GM19395 (cell line): ENCODE data around the gene SYTL1.

Experiments
- ATAC-seq: cut with Tn5 transposase; IDR thresholded peaks from one replicate; pipeline ENCODE4 v1.9.1; 2021; ENCODE audit warnings: mild to moderate bottlenecking, moderate library complexity; ENCODE audit not compliant: unreplicated experiment

SYTL1 gene

DNA sequence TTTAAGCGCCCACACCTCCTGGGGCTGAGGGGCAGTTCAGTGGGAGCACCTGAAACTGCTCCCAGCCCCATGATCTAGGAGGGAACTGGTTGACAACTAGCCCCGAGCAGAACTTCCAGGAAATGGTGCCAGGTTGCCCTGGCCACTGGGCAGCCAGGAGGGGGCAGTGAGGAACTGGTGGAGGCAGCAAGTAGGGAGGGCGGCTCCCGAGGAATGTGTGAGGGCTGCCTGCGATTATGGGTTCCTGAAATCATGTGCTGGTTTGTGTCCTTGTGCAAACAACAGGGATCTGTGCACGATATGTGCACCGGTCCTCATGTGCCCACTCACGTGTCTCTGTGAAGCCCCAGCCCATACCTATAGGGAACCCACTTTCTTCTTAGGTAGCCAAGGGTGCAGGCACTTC lies 60.5 kb downstream of the SYTL1 start:
- no peak for ATAC-seq

DNA sequence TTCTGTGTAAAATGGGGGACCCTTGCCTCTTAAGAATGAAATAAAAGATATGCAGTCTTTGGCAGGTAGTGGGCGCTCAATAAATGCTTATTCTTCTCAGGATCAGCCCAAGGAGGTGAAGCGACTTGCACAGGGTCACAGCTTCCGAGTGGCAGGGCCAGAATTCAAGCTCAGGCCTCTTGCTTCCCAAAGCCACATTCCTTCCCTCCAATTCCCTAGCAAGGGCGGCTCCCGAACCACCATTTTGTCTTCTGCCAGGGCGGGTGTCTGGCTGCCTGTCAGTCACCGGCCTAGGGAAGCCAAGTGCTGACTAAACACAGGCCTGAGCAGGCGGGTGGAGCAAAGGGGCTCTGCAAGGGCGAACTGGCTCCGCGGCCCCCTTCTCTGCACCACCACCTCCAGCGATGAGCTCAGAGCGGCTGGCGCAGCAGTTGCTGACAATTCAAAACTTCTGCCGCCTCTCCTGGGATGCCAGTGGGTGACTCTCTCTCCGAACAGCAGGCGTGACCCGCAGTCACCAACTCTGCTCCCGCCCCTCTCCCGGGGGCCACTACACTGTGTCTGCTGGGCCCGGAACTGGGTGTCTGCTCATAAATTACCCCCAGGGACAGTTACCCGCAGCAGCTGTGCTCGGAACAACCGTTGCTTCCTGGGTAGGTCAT lies 61.4 kb downstream of the SYTL1 start:
- ATAC-seq = no peak
